Uterus (tissue), 2 donors: ENCODE results near the gene LAS1L.
"Not testable (repeated sequence)": the region's sequence is repeated elsewhere in the genome, so short reads cannot be mapped to it uniquely, and the experiment has no call there.

Experiments used
- POLR2A ChIP-seq, 2 donors: fragments of 450-650 bp; IDR thresholded peaks; one replicate each; pipeline ENCODE4 v1.6.1; 2016; ENCODE audit warnings: antibody characterized with exemption in 2 of 2, mild to moderate bottlenecking in 1 of 2, moderate library complexity in 1 of 2
- TF ChIP-seq, protein P1 (sequence below), 4 experiments: fragments of 200-600 bp in 2 of 4; fragments of 450-650 bp in 2 of 4; sonication (generic) in 2 of 4; IDR thresholded peaks; one replicate each; pipeline ENCODE4 v1.5.1; 2016 to 2019; ENCODE audit warnings: antibody characterized with exemption in 4 of 4, mild to moderate bottlenecking in 2 of 4, moderate library complexity in 1 of 4

DNA sequence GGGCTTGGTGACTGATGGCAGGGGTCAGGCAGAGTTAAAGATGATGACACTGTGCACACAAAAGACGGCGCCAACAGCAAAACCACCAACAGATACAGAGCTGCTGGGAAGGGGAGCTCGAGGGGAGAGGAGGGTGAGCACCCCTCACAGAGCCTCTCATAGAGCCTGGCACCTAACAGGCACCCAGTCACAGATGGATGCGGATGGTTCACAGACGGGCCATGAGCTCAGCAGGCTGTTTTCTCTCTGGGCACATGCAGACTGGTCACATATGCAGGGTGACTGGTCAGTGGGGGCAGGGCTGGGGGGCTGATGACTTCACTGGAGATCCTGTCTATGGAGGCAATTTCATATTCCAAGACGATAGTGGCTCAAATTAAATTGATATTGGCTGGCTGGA lies 15.1 kb downstream of the LAS1L start:
- not testable (repeated sequence) for TF ChIP-seq POLR2A (IDR thresholded peaks at IDR 0.05)
- TF ChIP-seq, protein P1, sequence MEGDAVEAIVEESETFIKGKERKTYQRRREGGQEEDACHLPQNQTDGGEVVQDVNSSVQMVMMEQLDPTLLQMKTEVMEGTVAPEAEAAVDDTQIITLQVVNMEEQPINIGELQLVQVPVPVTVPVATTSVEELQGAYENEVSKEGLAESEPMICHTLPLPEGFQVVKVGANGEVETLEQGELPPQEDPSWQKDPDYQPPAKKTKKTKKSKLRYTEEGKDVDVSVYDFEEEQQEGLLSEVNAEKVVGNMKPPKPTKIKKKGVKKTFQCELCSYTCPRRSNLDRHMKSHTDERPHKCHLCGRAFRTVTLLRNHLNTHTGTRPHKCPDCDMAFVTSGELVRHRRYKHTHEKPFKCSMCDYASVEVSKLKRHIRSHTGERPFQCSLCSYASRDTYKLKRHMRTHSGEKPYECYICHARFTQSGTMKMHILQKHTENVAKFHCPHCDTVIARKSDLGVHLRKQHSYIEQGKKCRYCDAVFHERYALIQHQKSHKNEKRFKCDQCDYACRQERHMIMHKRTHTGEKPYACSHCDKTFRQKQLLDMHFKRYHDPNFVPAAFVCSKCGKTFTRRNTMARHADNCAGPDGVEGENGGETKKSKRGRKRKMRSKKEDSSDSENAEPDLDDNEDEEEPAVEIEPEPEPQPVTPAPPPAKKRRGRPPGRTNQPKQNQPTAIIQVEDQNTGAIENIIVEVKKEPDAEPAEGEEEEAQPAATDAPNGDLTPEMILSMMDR (IDR thresholded peaks at IDR 0.05), result not testable (repeated sequence)
